HG03457 (cell line): ENCODE data around the gene SWAP70.
A peak's percentile ranks its signal among the peaks of the same experiment; 100 is the strongest.
"Not testable (repeated sequence)": the region's sequence is repeated elsewhere in the genome, so short reads cannot be mapped to it uniquely, and the experiment has no call there.

Experiments
- ATAC-seq: cut with Tn5 transposase; IDR thresholded peaks from one replicate; pipeline ENCODE4 v1.9.1; 2021; ENCODE audit warnings: moderate number of reproducible peaks; ENCODE audit not compliant: unreplicated experiment

The SWAP70 gene

GRCh38 chr11:9718147-9718546 is 54.3 kb downstream of the SWAP70 start:
- no peak for ATAC-seq

- ATAC-seq, result no peak
Observed at GRCh38 chr11:9719566-9720289, 55.9 kb downstream of the SWAP70 start.

- no peak for ATAC-seq
Observed at GRCh38 chr11:9720290-9720630, 56.4 kb downstream of the SWAP70 start.

GRCh38 chr11:9722023-9722422 is 58.1 kb downstream of the SWAP70 start:
- no peak for ATAC-seq

GRCh38 chr11:9722893-9723292 is 59.0 kb downstream of the SWAP70 start:
- ATAC-seq, result no peak

- ATAC-seq, result no peak
Observed at GRCh38 chr11:9726321-9727022, 62.6 kb downstream of the SWAP70 start.

- ATAC-seq, result no peak
Observed at GRCh38 chr11:9728058-9728457, 64.2 kb downstream of the SWAP70 start.

- ATAC-seq, result no peak
Observed at GRCh38 chr11:9731256-9731655, 67.4 kb downstream of the SWAP70 start.

GRCh38 chr11:9732453-9732852 is 68.6 kb downstream of the SWAP70 start:
- ATAC-seq, result no peak

- no peak for ATAC-seq
Observed at GRCh38 chr11:9733212-9733611, 69.3 kb downstream of the SWAP70 start.

GRCh38 chr11:9735236-9735635 is 71.4 kb downstream of the SWAP70 start:
- no peak for ATAC-seq

- no peak for ATAC-seq
Observed at GRCh38 chr11:9735919-9736318, 72.0 kb downstream of the SWAP70 start.

- no peak for ATAC-seq
Observed at GRCh38 chr11:9736365-9736764, 72.5 kb downstream of the SWAP70 start.

- ATAC-seq, result no peak
Observed at GRCh38 chr11:9738116-9738515, 74.2 kb downstream of the SWAP70 start.

- no peak for ATAC-seq
Observed at GRCh38 chr11:9738707-9739106, 74.8 kb downstream of the SWAP70 start.

- ATAC-seq, result no peak
Observed at GRCh38 chr11:9739123-9739900, 75.4 kb downstream of the SWAP70 start.

- no peak for ATAC-seq
Observed at GRCh38 chr11:9740202-9740883, 76.5 kb downstream of the SWAP70 start.

GRCh38 chr11:9741260-9741659 is 77.4 kb downstream of the SWAP70 start:
- ATAC-seq, result no peak

GRCh38 chr11:9743512-9743911 is 79.6 kb downstream of the SWAP70 start:
- ATAC-seq, result not testable (repeated sequence)

GRCh38 chr11:9745411-9746211 is 81.7 kb downstream of the SWAP70 start:
- peak; percentile 50 for ATAC-seq
